Activated CD4-positive, CD25-positive, alpha-beta regulatory T cell treated with anti-CD3 and anti-CD28 coated beads, Interleukin-2, amount 50 U/mL, for 24 hours (primary cell): ENCODE results near the gene HTRA3.
A peak's percentile ranks its signal among the peaks of the same experiment; 100 is the strongest.

Source experiments
- ATAC-seq, 2 donors: fragments of 150-1000 bp; cut with Tn5 transposase; one replicate each; pipeline ENCODE4 v1.10.0; 2021; ENCODE audit warnings: mild to moderate bottlenecking in 1 of 2, moderate library complexity in 1 of 2

The HTRA3 gene

GRCh38 chr4:8269535-8270417 lies at the start of gene HTRA3:
TSS of gene HTRA3 (plus strand) at chr4:8269754. CDS start at chr4:8269969, 215 bp downstream.
- ATAC-seq: no peak

GRCh38 chr4:8220661-8221450 lies 48.7 kb upstream of the HTRA3 start:
- ATAC-seq: no peak

GRCh38 chr4:8221476-8221875 lies 48.1 kb upstream of the HTRA3 start:
- ATAC-seq: peak; percentile 41 to 68

GRCh38 chr4:8221985-8222384 lies 47.6 kb upstream of the HTRA3 start:
- no peak for ATAC-seq

- ATAC-seq: no peak
Measured at GRCh38 chr4:8222609-8223388, 46.8 kb upstream of the HTRA3 start.

GRCh38 chr4:8224267-8224974 lies 45.1 kb upstream of the HTRA3 start:
- no peak for ATAC-seq

GRCh38 chr4:8224975-8225625 lies 44.5 kb upstream of the HTRA3 start:
- no peak for ATAC-seq

GRCh38 chr4:8225706-8226443 lies 43.7 kb upstream of the HTRA3 start:
- no peak for ATAC-seq

GRCh38 chr4:8227201-8227770 lies 42.3 kb upstream of the HTRA3 start:
- no peak for ATAC-seq

- no peak for ATAC-seq
Measured at GRCh38 chr4:8227771-8228318, 41.7 kb upstream of the HTRA3 start.

- ATAC-seq: peak; percentile 89 to 90
Measured at GRCh38 chr4:8228319-8229250, 41.0 kb upstream of the HTRA3 start.

- peak; percentile 15 to 19 for ATAC-seq
Measured at GRCh38 chr4:8229331-8229975, 40.1 kb upstream of the HTRA3 start.

- no peak for ATAC-seq
Measured at GRCh38 chr4:8230033-8230432, 39.5 kb upstream of the HTRA3 start.

GRCh38 chr4:8230891-8231290 lies 38.7 kb upstream of the HTRA3 start:
- ATAC-seq: no peak

GRCh38 chr4:8231551-8232049 lies 38.0 kb upstream of the HTRA3 start:
- no peak for ATAC-seq

- no peak for ATAC-seq
Measured at GRCh38 chr4:8232748-8233147, 36.8 kb upstream of the HTRA3 start.

- ATAC-seq: no peak
Measured at GRCh38 chr4:8233672-8234484, 35.7 kb upstream of the HTRA3 start.

GRCh38 chr4:8234715-8235114 lies 34.8 kb upstream of the HTRA3 start:
- no peak for ATAC-seq
